IPS-NIHi7 (cell line): ENCODE data around the gene TRHDE.
"Not testable (repeated sequence)": the region's sequence is repeated elsewhere in the genome, so short reads cannot be mapped to it uniquely, and the experiment has no call there.

Experiments
- DNase-seq: peaks from one replicate; pipeline ENCODE4 v3.0.0; 2012; ENCODE audit warnings: mixed read lengths; ENCODE audit errors: extremely low spot score

The TRHDE gene

GRCh38 chr12:72631926-72632685 lies 359.9 kb downstream of the TRHDE start:
- no peak for DNase-seq

DNA sequence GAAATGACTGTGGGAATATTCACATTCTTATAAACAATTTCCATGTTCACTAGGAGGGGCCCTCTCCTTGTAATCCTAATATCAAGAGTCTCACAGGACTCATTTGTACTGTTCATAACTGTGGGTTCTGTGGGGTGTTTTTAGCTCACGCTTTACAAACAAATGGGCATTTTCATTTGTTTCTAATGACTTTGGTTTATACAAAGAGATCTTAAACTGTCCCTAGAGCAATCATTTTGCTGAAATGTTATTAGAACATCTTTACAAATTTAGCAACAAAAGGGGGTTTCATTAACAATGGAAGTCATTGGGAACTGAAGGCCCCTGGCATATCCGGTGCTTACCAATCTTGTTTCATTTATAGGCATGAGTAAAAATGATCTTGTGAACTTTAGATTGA lies 370.5 kb downstream of the TRHDE start:
- no peak for DNase-seq

GRCh38 chr12:72647139-72647538 lies 375.0 kb downstream of the TRHDE start:
- DNase-seq: no peak

DNA sequence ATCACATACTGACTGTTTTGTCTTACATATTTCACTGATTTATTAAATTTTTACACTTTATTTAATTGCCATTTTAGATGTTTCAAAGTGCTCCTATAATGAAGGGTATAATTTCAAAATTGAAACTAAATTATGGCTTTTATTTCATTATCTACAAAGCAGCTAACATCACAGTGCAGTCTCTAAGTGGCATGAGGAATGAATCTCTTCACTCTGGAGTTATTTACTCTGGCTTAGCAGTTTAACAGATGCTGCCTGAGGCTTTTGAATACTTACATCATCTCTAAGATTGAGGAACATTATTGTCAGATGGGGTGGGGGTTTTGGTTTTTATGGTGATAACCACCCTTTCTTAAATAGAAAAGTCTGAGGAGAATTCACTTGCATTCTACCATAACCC lies 386.4 kb downstream of the TRHDE start:
- DNase-seq: no peak

- not testable (repeated sequence) for DNase-seq
Observed at GRCh38 chr12:72660174-72660573, 388.0 kb downstream of the TRHDE start.

DNA sequence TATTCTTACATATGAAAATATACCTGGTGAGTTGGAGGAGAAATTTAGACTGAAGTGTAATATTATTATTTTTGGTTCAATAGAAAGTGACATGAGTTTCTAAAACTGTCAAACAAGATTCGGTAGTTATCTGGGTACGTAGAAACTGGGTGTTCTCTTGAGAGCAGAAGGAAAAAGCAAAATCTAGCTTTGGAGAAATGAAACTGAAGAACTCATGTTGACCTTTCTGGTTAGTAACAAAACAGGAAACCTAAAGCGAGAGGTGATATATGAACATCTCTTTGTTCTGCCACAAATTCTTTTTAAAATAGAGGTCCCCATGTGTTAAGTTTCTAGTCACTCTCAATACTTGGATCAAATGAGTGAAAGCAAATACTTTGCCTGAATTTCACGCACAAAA lies 401.7 kb downstream of the TRHDE start:
- no peak for DNase-seq

- DNase-seq: no peak
Observed at GRCh38 chr12:72676556-72676955, 404.4 kb downstream of the TRHDE start.

- DNase-seq: no peak
Observed at GRCh38 chr12:72677139-72677538, 405.0 kb downstream of the TRHDE start.

- DNase-seq: no peak
Observed at GRCh38 chr12:72677846-72678245, 405.7 kb downstream of the TRHDE start.

DNA sequence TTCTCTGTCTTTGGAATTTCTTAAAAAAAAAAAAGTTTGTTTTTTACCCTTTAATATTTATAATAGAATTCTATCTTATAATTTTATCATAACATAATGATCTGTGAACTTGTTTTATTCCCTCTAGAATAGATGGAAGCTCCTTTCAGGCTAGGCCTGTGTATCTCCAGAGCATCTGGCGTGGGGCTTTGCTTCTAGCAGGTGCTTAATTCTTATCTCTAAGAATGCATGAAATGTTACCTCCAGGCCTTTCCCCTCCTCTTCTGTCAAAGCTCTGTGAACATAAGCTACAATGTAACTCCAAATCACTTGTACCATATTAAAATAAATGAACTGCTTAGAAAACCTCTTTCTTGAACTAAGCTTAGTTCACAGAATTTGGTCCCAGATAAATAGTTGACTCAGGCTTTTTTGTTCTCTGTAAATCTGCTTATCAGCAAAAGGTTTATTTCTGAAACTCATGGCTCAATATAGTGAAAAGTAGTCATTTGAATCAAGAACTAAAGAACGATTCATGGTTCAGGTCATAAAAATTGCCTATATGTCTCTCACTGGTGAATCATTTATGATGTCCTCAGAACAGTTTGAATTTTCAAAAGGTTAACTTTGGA lies 407.1 kb downstream of the TRHDE start:
- no peak for DNase-seq

GRCh38 chr12:72681028-72681427 lies 408.9 kb downstream of the TRHDE start:
- no peak for DNase-seq

DNA sequence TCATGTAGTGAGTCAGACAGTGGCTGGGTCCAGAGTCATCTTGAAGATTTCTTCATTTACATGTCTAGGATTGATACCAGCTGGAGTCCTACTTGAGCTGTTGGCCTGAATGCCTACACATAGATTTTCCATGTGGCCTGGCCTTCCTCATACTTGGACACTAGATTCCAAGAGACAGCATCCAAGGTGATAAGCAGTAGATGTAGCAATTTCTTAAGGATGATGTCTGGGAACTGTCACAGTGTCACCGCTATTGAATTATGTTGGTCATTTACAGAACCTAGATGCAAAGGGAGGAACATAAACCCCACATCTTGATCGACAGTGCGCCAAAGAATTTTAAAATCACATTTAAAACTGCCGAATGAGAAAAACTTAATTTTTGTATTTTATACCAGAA lies 412.3 kb downstream of the TRHDE start:
- no peak for DNase-seq

DNA sequence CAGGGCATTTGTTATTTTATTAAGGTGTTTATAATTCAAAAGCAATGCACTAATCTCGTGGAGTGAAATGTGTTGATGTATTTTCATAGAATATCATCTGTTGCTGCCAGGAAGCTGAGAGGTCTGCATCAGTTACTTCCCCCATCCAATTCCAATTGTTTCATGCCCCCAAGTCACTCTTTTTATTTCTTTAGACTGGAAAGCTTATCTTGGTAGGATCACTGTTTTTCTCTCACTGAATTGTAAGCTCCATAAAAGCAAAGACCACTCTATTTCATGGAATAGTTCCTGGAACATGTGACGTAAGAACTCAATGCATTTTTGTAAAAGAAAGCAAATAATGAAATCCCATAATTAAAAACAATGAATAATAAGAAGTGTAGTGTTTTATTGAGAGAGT lies 420.2 kb downstream of the TRHDE start:
- DNase-seq: no peak

GRCh38 chr12:72694193-72694592 lies 422.0 kb downstream of the TRHDE start:
- DNase-seq: no peak

- DNase-seq: no peak
Observed at GRCh38 chr12:72699362-72699761, 427.2 kb downstream of the TRHDE start.

GRCh38 chr12:72712025-72712424 lies 439.9 kb downstream of the TRHDE start:
- not testable (repeated sequence) for DNase-seq

- DNase-seq: no peak
Observed at GRCh38 chr12:72716221-72716620, 444.1 kb downstream of the TRHDE start.

DNA sequence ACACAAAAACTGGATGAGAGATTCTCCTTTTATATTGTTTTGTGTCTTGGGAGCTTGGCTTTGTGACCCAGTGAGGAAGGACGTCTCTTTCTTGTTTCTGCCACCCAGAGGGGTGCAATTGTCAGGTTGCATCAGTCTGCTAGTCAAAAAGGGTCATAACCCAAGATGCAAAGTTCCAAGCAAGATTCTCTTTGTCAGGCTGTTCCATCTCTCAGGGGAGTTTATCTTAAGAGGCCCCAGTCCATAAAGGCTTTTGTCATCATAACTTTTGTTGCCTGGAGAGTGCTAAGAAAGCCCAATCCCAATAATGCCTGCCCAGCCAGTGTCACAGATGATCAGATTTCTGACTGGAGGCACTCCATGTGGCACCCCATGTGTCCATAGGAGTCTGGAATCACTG lies 444.9 kb downstream of the TRHDE start:
- DNase-seq: no peak
